GM21360 (cell line): Measurements from ENCODE around the gene PIK3CB.

Experiments used
- ATAC-seq: cut with Tn5 transposase; IDR thresholded peaks from one replicate; pipeline ENCODE4 v1.9.1; 2021; ENCODE audit warnings: mild to moderate bottlenecking, moderate library complexity; ENCODE audit not compliant: unreplicated experiment

PIK3CB gene

GRCh38 chr3:138834596-138835396 is at the start of gene PIK3CB:
Gene PIK3CB (minus strand): TSS chr3:138834928. CDS start chr3:138759343, 75,585 bp downstream.
- ATAC-seq: peak; percentile 85

DNA sequence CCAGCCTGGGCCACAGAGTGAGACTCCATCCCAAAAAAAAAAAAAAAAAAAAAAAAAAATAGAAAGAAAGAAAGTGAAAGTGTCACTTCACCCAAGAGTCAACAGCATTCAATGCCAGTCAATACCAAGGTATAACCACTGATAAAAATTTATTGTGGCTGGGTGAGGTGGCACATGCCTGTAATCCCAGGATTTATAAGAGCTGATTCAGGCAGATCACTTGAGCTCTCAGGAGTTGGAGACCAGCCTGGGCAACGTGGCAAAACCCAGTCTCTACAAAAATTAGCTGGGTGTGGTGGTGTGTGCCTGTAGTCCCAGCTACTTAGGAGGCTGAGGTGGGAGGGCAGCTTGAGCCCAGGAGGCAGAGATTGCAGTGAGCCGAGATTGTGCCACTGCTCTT is 46.5 kb upstream of the PIK3CB start:
- ATAC-seq: no peak

GRCh38 chr3:138879541-138880380 is 45.0 kb upstream of the PIK3CB start:
- ATAC-seq: no peak

- ATAC-seq: no peak
Observed at GRCh38 chr3:138877226-138877625, 42.5 kb upstream of the PIK3CB start.

DNA sequence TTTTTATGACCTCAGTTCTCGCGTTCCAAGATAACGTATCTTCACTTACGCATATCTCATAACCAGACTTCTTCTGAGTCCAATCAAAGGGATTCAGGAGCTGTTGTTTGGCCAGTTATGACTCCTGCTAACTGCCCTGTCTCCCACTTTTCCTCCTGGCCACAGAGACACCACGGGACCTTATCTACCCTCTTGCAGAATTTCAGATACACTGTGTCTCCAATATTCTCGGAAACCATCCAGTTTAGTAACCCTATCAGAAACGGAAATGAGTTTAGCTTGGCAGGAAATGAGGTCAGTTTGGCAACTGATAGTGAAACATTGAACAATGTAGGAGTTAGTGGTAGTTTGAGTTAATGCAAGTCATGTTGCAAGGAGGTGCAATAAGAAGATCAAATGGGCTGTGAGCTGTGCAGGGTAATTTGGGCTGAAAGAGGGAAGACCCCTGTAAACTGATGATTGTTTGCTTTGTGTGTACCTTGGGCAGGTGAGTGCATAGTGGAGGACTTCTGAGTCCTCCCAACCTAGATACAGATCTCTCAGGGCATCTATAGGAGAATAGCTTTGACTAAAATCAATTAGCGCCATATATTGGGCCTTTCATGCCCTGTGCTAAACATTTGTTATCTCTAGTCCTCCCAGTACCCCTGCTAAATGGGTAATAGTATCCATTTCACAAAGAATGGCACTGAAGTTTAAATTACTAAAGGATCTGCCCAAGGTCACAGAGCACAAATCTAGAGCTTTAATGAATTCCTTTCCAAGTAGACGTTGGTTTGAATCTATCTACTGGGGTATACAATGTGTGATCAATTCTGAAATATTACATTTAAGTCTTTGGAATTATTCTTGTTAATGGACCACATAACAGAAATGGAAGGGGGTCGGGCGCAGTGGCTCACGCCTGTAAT is 41.3 kb upstream of the PIK3CB start:
- no peak for ATAC-seq

- no peak for ATAC-seq
Observed at GRCh38 chr3:138875096-138875753, 40.5 kb upstream of the PIK3CB start.

DNA sequence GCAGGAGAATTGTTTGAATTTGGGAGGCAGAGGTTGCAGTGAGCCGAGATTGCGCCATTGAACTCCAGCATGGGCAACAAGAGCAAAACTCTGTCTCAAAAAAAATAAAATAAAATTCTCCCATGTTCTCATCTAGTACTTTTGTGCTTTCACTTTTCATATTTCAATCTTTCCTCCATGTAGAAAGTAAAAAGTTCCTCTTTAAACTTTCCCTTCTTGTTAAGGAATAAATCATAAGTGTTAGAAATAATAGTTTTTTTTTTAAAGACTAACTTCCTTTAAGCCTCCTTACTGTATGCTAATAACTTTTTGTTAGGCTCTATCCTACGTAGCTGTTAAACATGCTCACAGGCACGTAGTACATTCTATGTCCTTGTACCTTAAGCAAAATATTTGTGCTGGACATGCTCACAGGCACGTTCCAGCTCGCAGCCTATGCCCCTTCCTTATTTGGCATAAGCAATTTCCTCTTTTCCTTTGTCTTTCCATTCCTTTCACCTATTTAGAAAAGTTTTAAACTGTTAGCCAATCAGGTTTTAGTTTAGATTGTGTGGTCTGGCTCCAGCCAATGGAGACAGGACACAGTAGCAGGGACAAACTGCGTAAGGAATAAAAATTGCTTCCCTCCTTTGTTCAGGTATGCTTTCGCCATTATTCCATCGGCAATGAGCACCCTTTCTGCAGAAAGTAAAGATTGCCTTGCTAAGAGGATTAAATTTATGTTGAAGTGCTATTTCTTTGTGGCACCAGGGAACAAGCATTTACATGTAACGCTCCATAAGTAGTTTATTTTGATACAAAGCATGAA is 38.9 kb upstream of the PIK3CB start:
- ATAC-seq: no peak

GRCh38 chr3:138872632-138873031 is 37.9 kb upstream of the PIK3CB start:
- ATAC-seq: no peak

- ATAC-seq: no peak
Observed at GRCh38 chr3:138867996-138868395, 33.3 kb upstream of the PIK3CB start.

DNA sequence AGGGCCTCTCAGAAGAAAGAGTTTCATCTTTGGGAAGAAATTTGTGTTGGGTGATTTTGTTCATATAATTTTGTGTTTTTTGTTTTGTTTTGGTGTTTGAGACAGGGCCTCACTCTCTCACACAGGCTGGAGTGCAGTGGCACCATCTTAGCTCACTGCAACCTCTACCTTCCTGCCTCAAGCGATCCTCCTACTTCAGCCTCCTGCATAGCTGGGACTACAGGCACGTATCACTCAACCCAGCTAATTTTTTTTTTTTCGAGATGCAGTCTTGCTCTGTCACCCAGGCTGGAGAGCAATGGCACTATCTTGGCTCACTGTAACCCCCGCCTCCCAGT is 29.0 kb upstream of the PIK3CB start:
- ATAC-seq: no peak

DNA sequence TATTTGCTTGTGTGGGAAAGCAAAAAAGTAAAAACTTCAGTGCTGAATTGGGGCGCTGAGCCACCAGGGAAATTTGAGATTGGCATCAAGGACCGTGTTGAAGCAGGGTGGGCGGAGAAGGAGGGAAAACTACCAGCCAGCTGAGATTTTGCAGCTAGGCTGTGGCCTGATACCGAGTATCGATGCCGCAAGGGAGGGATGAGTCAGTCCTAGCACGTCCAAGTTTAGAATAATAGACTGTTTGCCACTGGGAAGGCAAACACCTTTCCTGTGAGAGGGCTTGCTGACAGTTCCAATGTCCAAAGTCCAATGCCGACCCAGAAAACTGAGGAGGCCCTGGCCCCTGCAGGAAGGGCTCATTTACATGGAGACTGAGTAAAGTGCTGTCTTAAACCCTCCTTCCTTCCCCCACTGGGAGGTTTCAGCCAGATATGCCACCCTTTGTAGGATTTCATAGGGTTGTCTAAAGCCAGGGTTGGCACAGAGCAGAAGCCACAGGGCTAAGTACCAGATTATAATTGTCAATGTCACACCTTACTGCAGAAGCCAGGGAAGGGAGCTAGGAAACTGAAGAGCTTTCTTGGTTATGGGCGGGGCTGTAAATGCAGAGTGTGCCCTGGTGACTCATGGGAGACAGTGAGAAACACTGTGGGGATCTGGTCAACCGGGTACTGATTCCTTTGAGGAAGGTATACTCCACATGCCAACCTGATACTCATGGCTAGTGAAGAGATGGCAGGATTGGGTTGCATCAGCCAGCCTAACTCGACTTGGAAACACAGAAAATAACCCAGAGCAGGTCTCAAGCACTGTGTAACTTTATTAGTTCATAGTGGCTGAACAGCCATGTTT is 28.4 kb upstream of the PIK3CB start:
- no peak for ATAC-seq

- ATAC-seq: no peak
Observed at GRCh38 chr3:138862531-138862923, 27.8 kb upstream of the PIK3CB start.

GRCh38 chr3:138861798-138862197 is 27.1 kb upstream of the PIK3CB start:
- no peak for ATAC-seq

- ATAC-seq: no peak
Observed at GRCh38 chr3:138856799-138857198, 22.1 kb upstream of the PIK3CB start.

DNA sequence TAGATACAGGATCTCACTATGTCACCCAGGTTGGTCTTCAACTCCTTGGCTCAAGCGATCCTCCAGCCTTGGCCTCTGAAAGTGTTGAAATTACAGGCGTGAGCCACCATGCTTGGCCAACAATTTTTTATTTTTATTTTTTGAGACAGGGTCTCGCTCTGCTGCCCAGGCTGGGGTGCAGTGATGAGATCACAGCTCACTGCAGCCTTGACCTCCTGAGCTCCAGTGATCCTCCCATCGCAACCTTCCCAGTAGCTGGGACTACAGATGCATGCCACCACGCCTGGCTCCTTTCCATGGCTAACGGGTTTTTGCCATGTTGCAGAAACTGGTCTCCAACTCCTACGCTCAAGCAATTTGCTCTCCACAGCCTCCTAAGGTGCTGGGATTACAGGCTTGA is 20.2 kb upstream of the PIK3CB start:
- ATAC-seq: no peak

GRCh38 chr3:138854204-138854603 is 19.5 kb upstream of the PIK3CB start:
- ATAC-seq: no peak

- ATAC-seq: no peak
Observed at GRCh38 chr3:138850151-138850550, 15.4 kb upstream of the PIK3CB start.

GRCh38 chr3:138849222-138849940 is 14.7 kb upstream of the PIK3CB start:
- ATAC-seq: no peak
